Fibroblast of villous mesenchyme (primary cell): ENCODE data around the gene TMEM271. TPM values are rescaled to one million over a fixed set of nuclear protein-coding genes. Genes with fewer than 3 reads are reported as not detected.

Experiments
- DNase-seq: peaks from one replicate; pipeline ENCODE4 v3.0.0-alpha.2; 2010; ENCODE audit warnings: low read depth
- H3K4me3 ChIP-seq: 2 replicates; pipeline ENCODE4 v1.5.1; 2011; ENCODE audit warnings: low read depth, mild to moderate bottlenecking, low read length
- CTCF ChIP-seq: IDR thresholded peaks from 2 replicates; pipeline ENCODE4 v1.5.1; 2012; ENCODE audit warnings: low read depth, mild to moderate bottlenecking, low read length; ENCODE audit not compliant: insufficient read depth
- total RNA-seq: library from RNA; depleted of rRNA; stranded (reverse); fragments of >200 nt; gene quantifications from 2 replicates; pipeline ENCODE4 v1.2.3, GENCODE V29; 2012

The TMEM271 gene
- total RNA-seq, 1 donor: not detected

DNA sequence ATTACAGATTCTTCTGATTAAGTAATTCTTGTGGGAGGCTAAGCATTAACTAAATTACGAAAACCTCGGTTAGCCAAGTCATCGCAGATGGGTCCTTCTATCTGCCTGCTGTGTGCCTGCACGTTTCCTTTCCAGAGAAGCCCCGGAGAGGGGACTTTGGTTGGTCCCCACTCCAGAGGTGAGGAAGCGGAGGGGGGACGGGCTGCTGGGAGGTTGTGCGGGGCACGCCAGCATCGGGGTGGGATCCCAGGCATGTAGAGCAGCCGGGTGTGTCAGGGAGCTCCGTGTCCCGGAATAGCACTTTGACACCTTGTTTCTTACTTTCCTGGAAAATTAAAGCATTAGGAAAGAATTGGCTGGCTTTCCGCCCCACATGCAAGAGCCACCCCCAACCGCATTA, 50.4 kb downstream of the TMEM271 start:
- DNase-seq: no peak
- H3K4me3 ChIP-seq: no peak overlapping the region
- TF ChIP-seq CTCF: no peak

- H3K4me3 ChIP-seq: no peak overlapping the region
- no peak for TF ChIP-seq CTCF
- no peak for DNase-seq
These were observed 51.9 kb downstream of the TMEM271 start for GRCh38 chr4:524196-524595.

Other genes starting within 250 kb of the TMEM271 start
- gene ZNF141, start 238.5 kb downstream of the TMEM271 start, total RNA-seq: 9.5 and 9.7 TPM in 2 replicates
- gene ZNF721, start 77.1 kb downstream of the TMEM271 start, total RNA-seq: 14.8 and 16.4 TPM in 2 replicates
- 39.3 and 47.9 TPM in 2 replicates for gene PIGG, start 77.1 kb downstream of the TMEM271 start, total RNA-seq
- gene PDE6B, start 49.3 kb upstream of the TMEM271 start, total RNA-seq: under 0.01 TPM in 1 of 2 replicates, not detected in the other
- gene ATP5ME, start 98.0 kb upstream of the TMEM271 start, total RNA-seq: 72.5 and 106 TPM in 2 replicates
- gene MYL5, start 98.2 kb upstream of the TMEM271 start, total RNA-seq: 9.1 and 14.2 TPM in 2 replicates
- gene SLC49A3, start 112.9 kb upstream of the TMEM271 start, total RNA-seq: 3.9 and 7.1 TPM in 2 replicates
- gene PCGF3, start 129.5 kb upstream of the TMEM271 start, total RNA-seq: 36.7 and 40.6 TPM in 2 replicates
- gene CPLX1, start 249.8 kb upstream of the TMEM271 start, total RNA-seq: not detected in 2 replicates